ENCODE measurements around the gene ZNRF2.

The ZNRF2 gene

GRCh38 chr7:30270921-30271320 is 13.5 kb upstream of the ZNRF2 start:
- Histone ChIP-seq H3K9me2 (replicated peaks; ENCODE audit: insufficient read depth, low read length) (no peaks in the 10 kb centered on the region), H4K20me1 (ENCODE audit: insufficient read depth, low read length) (no peaks in the 10 kb centered on the region), H3K27me3 (replicated peaks; ENCODE audit: insufficient read depth, low read length) (no peaks in the 10 kb centered on the region), H3K9me3 (replicated peaks; ENCODE audit: insufficient read depth, low read length) (no peaks in the 10 kb centered on the region), H3K27ac (ENCODE audit: low read length) (no peak overlapping the region), H3K79me2 (ENCODE audit: low read length) (no peaks in the 10 kb centered on the region), H3K4me2 (ENCODE audit: low read depth, low read length) (no peak overlapping the region), H3K4me1 (ENCODE audit: low read length) (no peaks in the 10 kb centered on the region), H3K4me3 (ENCODE audit: low read length) (no peak overlapping the region), H3K9ac (ENCODE audit: low read length) (no peak overlapping the region), H2AFZ (ENCODE audit: low read length) (no peak overlapping the region), H3F3A (ENCODE audit: insufficient read depth, low read length) (no peaks in the 10 kb centered on the region), H3K36me3 (replicated peaks; ENCODE audit: insufficient read depth, low read length) (no peaks in the 10 kb centered on the region)
- no peak for DNase-seq
- TF ChIP-seq EZH2 (optimal IDR thresholded peaks at IDR 0.05; ENCODE audit: low read depth, low read length) = no peak
- TF ChIP-seq, protein P1, sequence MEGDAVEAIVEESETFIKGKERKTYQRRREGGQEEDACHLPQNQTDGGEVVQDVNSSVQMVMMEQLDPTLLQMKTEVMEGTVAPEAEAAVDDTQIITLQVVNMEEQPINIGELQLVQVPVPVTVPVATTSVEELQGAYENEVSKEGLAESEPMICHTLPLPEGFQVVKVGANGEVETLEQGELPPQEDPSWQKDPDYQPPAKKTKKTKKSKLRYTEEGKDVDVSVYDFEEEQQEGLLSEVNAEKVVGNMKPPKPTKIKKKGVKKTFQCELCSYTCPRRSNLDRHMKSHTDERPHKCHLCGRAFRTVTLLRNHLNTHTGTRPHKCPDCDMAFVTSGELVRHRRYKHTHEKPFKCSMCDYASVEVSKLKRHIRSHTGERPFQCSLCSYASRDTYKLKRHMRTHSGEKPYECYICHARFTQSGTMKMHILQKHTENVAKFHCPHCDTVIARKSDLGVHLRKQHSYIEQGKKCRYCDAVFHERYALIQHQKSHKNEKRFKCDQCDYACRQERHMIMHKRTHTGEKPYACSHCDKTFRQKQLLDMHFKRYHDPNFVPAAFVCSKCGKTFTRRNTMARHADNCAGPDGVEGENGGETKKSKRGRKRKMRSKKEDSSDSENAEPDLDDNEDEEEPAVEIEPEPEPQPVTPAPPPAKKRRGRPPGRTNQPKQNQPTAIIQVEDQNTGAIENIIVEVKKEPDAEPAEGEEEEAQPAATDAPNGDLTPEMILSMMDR (IDR thresholded peaks at IDR 0.05; ENCODE audit: low read length) = no peak

- no peaks in the 10 kb centered on the region for H4K20me1 ChIP-seq (ENCODE audit: insufficient read depth, low read length)
- H3K4me3 ChIP-seq (ENCODE audit: low read length) = no peak overlapping the region
- H3K27ac ChIP-seq (ENCODE audit: low read length) = no peak overlapping the region
- H3K79me2 ChIP-seq (ENCODE audit: low read length) = no peaks in the 10 kb centered on the region
- H3K9me3 ChIP-seq (replicated peaks; ENCODE audit: insufficient read depth, low read length) = no peaks in the 10 kb centered on the region
- no peaks in the 10 kb centered on the region for H3K9me2 ChIP-seq (replicated peaks; ENCODE audit: insufficient read depth, low read length)
- H3F3A ChIP-seq (ENCODE audit: insufficient read depth, low read length) = no peaks in the 10 kb centered on the region
- H3K36me3 ChIP-seq (replicated peaks; ENCODE audit: insufficient read depth, low read length) = no peaks in the 10 kb centered on the region
- H3K27me3 ChIP-seq (replicated peaks; ENCODE audit: insufficient read depth, low read length) = no peaks in the 10 kb centered on the region
- H3K4me1 ChIP-seq (ENCODE audit: low read length) = no peaks in the 10 kb centered on the region
- no peak overlapping the region for H3K4me2 ChIP-seq (ENCODE audit: low read depth, low read length)
- H2AFZ ChIP-seq (ENCODE audit: low read length) = no peak overlapping the region
- no peak for DNase-seq
- no peak overlapping the region for H3K9ac ChIP-seq (ENCODE audit: low read length)
- TF ChIP-seq, protein P1 (IDR thresholded peaks at IDR 0.05; ENCODE audit: low read length) = no peak
- TF ChIP-seq EZH2 (optimal IDR thresholded peaks at IDR 0.05; ENCODE audit: low read depth, low read length) = no peak
- no peak for TF ChIP-seq EZH2phosphoT487 (IDR thresholded peaks at IDR 0.05; ENCODE audit: low read length)
These were observed 12.3 kb upstream of the ZNRF2 start for GRCh38 chr7:30272126-30272525.

DNA sequence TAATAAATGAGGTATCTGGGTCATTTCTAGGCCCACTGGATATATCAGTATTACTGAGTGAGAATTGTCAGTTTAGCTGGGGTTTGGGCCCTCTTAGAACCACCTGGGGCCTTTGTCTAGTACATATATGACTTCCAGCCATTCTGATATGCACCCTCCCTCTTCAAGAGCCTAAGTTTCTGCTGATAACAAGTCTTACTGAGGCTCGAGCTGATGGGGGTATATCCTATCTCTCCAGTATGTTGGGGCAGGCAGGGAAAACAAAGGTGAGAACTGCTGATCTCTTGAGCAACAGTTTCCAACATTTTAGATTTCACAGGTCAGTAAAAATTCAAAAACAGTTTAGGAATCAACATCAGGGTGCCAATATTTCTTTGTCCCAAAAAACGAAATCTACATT is 10.8 kb upstream of the ZNRF2 start:
- TF ChIP-seq, protein P1 (IDR thresholded peaks at IDR 0.05; ENCODE audit: low read length) = no peak
- TF ChIP-seq EZH2 (optimal IDR thresholded peaks at IDR 0.05; ENCODE audit: low read depth, low read length) (no peak), EZH2phosphoT487 (IDR thresholded peaks at IDR 0.05; ENCODE audit: low read length) (no peak)
- H3K9ac ChIP-seq (ENCODE audit: low read length) = no peak overlapping the region
- H3K79me2 ChIP-seq (ENCODE audit: low read length) = no peaks in the 10 kb centered on the region
- H3K4me3 ChIP-seq (ENCODE audit: low read length) = no peak overlapping the region
- H3K27me3 ChIP-seq (replicated peaks; ENCODE audit: insufficient read depth, low read length) = no peaks in the 10 kb centered on the region
- H3K9me3 ChIP-seq (replicated peaks; ENCODE audit: insufficient read depth, low read length) = no peaks in the 10 kb centered on the region
- no peak overlapping the region for H3K4me2 ChIP-seq (ENCODE audit: low read depth, low read length)
- H3K27ac ChIP-seq (ENCODE audit: low read length) = no peak overlapping the region
- no peaks in the 10 kb centered on the region for H3K9me2 ChIP-seq (replicated peaks; ENCODE audit: insufficient read depth, low read length)
- H4K20me1 ChIP-seq (ENCODE audit: insufficient read depth, low read length) = no peaks in the 10 kb centered on the region
- DNase-seq = no peak
- no peaks in the 10 kb centered on the region for H3K36me3 ChIP-seq (replicated peaks; ENCODE audit: insufficient read depth, low read length)
- no peak overlapping the region for H2AFZ ChIP-seq (ENCODE audit: low read length)
- H3K4me1 ChIP-seq (ENCODE audit: low read length) = no peaks in the 10 kb centered on the region
- H3F3A ChIP-seq (ENCODE audit: insufficient read depth, low read length) = no peaks in the 10 kb centered on the region
